HG03159 (cell line): ENCODE measurements around the gene ARL14EPL.
"Not testable (repeated sequence)": the region's sequence is repeated elsewhere in the genome, so short reads cannot be mapped to it uniquely, and the experiment has no call there.

ENCODE experiments used
- ATAC-seq: cut with Tn5 transposase; IDR thresholded peaks from one replicate; pipeline ENCODE4 v1.9.1; 2021; ENCODE audit warnings: mild to moderate bottlenecking, moderate library complexity; ENCODE audit not compliant: unreplicated experiment

The ARL14EPL gene

DNA sequence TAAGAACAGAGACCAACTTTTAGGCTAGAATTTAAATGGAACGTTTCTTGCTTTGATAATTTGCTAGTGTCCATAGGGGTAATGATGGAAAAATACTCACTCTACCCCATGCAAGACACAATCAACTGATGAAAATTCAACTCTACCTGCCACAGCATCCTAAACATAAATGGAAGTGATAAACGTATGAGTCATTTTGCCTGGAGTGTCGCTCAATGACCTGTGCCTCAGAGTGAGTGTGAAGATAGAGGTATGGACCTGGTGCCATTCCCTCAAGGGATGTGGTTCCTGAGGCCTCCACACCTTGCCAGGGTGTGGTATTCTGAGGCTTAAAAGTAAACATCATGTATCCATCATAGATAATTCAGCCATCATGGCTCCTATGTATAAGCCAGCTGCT is 14.0 kb downstream of the ARL14EPL start:
- no peak for ATAC-seq

DNA sequence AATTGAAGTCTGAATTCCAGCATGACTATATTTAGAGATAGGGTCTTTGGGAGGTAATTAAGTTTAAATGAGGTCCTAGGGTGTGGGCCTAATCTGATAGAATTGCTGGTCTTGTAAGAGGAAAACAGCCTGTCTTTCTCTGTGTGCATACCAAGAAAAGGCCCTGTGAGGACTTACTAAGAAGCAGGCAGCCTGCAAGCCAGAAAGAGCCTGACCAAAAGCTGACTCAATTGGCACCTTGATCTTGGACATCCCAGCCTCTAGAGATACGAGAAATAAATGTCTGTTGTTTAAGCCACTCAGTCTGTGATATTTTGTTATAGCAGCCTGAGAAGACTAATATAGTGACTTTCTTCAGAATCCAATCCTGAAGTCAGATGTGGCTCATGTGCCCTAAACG is 14.6 kb downstream of the ARL14EPL start:
- ATAC-seq: no peak

DNA sequence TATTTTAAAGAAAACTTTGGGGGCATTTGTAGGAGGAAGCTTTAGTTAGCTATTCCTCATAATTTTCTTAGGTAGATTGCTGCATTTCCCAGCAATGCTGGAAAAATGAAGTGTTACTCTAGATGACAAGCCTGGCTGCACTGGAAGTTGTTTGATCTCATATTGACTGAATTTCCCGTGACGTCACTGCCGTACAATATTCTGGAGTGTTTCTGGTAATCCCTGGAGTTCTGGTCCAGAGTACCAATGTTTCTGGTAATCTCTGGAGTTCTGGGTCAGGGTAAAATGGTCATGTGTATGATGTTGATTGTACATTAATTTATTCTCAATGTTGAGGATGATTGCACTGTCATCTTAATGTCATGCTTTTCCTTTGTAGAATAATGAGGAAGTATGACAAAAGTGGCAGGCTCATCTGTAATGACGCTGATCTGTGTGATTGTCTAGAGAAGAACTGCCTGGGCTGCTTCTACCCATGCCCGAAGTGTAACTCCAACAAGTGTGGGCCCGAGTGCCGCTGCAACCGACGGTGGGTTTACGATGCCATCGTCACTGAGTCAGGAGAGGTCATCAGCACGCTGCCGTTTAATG is 26.2 kb downstream of the ARL14EPL start:
- ATAC-seq: no peak

DNA sequence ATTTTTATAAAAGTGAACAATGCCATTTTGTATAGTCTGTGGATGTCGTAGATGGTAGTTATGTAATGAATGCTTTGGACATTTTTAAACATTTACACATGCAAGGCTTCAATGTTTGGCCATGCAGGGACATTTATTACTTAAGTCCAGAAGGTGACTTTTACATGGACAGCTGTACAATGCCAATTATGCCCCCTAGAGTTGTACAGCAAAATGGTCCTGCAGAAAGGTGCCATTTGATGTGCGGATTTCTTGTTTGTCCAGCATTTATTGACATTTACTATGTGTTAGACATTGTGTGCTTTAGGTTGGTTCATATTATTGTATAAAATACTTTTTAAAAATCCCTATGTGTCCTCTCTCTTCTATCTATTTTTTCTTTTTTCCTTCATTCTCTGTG is 30.1 kb downstream of the ARL14EPL start:
- no peak for ATAC-seq

GRCh38 chr5:116063950-116064349 is 31.7 kb downstream of the ARL14EPL start:
- ATAC-seq: no peak

DNA sequence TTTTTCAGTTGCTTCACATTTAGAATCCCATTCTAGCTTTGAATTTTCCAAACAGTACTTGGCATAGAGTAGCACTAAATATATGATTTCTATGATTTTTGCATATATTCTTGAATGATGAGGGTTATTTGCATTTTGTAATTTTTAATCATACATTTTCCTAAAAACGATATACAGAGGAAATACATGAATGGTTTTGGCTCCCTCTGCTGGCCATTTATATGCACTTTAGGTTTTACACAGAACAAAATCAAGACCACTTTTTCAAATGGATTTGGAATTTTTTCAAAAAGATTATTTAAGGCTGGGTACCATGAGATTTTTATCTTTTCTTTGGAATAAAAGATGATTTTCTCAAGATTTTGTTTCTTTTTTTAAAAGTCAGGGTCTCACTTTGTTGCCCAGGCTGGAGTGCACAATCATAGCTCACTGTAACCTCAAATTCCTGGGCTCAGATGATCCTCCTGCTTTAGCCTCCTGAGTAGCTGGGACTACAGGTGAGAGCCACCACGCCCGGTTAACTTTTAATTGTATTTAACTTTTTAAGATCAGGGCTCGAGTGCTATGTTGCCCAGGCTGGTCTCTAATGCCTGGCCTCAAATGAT is 35.9 kb downstream of the ARL14EPL start:
- ATAC-seq: peak; percentile 63

- ATAC-seq: no peak
Measured at GRCh38 chr5:116071211-116071610, 38.9 kb downstream of the ARL14EPL start.

- ATAC-seq: no peak
Measured at GRCh38 chr5:116075191-116075831, 43.0 kb downstream of the ARL14EPL start.

GRCh38 chr5:116076496-116076895 is 44.2 kb downstream of the ARL14EPL start:
- ATAC-seq: peak; percentile 99

- ATAC-seq: no peak
Measured at GRCh38 chr5:116078199-116078598, 45.9 kb downstream of the ARL14EPL start.

DNA sequence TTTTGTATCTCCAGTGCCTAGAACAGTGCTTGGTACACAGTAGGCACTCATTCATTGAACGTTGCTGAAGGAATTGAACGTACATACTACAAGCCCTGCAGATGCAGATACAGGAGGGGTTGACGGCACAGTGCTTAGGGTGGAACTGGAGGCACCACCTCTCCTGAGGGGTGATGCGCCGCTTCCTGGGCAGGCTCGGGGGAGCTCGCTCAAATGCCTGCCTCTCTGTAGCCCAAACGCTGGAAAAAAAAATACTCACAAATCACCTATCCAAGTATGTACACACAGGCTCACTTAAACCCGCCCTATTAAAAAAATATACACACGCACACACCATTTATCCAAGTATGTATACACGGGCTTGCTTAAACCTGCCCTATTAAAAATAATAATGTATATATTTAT is 52.0 kb downstream of the ARL14EPL start:
- ATAC-seq: peak; percentile 15

DNA sequence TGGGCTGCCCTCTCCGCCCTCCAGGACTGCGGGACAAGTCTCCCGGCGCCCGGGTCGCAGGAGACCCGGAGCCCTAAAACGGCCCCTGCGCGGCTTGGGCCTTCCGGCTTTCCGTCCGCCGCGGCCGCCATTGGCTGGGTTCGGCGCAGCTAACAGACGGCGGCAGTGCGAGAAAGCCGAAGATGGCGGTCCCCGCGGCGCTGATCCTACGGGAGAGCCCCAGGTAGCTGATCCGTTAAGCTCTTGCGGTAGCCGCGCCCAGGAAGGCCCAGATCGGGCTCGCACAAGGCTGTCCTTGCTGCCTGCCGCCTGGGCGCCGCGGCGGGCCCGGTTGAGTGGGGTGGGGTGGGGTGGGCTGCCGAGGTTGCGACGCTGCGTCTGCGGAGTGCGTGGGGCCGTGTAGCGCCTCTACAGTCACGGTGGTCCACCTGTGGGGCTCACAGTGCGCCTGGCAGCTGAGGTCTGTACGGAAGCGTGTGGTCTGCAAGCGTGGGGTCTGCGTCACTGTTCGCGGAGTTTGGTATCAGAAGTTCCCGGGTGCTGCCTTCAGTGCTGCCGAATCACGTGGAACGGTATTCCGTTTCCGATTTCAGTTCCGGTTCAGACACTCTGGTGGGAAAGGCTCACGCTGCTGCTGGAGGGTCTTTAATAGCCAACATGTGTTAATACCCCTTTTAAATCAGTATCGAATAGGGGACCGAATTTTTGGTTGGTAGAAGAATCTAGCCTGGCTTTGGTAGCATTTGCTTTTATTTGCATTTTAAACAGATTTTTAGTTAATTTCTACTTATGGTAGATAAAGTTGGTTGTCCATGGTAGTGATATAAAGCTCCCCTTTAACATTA is 52.8 kb downstream of the ARL14EPL start, which contains the start of gene COMMD10:
Gene COMMD10, plus strand, starts transcription at position 155 of the 845 bp plus-strand sequence.
- ATAC-seq: peak; percentile 89

DNA sequence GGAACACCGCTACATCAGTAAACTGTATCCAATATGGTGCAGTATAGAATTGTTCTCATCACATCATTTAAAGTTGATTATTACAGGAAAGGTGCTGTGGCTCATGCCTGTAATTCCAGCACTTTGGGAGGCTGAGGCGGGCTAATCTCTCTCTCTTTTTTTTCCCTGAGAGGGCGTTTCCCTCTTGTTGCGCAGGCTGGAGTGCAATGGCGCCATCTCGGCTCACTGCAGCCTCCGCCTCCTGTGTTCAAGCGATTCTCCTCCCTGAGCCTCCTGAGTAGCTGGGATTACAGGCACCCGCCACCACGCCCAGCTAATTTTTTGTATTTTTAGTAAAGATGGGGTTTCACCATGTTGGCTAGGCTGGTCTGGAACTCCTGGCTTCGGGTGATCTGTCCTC is 54.0 kb downstream of the ARL14EPL start:
- ATAC-seq: not testable (repeated sequence)

DNA sequence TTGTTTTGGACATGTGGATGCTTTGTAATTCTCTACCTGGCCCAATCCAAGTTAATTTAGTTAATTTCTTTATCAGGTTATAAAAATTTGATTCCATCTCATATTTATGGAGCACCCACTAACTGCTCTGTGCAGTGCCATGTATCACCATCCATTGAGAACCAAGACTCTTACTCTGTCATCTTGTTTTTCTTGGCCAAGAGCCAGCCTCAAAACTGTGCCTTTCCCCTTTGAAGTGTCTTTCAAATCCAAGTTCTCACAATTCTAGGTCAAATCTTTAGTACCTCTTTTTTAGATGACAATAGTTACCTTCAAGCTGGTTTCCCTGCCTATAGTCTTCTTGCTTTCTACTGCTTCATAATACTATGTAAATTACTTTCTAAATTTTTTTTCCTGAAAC is 55.8 kb downstream of the ARL14EPL start:
- ATAC-seq: no peak

GRCh38 chr5:116090302-116090701 is 58.0 kb downstream of the ARL14EPL start:
- ATAC-seq: no peak

GRCh38 chr5:116091416-116091815 is 59.1 kb downstream of the ARL14EPL start:
- ATAC-seq: no peak

DNA sequence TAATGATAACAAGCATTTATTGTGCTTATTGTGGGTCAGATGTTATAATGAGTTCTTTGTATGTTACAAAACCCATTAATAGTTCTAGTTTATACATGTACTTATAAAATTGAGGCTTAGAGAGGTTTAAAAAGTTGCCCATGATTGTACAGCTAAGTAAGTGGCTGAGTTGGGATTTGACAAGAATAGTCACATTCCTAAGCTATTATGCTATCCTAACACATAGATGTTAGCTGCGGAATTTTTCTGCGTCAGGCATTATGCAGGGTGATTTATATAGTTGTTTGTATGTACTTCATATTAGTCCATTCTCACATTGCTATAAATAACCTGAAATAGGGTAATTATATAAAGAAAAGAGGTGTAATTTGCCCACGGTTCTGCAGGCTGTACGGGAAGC is 65.0 kb downstream of the ARL14EPL start:
- no peak for ATAC-seq

DNA sequence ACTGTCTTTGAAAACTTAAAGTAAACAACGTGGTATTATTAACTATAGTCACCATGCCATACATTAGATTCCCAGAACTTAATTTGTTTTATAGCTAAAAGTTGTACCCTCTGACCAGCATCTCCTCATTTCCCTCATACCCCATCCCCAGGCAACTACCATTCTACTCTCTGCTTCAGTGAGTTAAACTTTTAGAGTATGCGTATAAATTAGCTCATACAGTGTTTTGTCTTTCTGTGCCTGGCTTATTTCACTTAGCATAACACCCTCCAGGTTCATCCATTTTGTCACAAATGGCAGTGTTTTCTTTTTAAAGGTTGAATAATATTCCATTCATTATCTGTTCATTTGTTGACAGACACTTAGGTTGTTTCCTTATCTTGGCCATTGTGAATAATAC is 66.7 kb downstream of the ARL14EPL start:
- no peak for ATAC-seq

DNA sequence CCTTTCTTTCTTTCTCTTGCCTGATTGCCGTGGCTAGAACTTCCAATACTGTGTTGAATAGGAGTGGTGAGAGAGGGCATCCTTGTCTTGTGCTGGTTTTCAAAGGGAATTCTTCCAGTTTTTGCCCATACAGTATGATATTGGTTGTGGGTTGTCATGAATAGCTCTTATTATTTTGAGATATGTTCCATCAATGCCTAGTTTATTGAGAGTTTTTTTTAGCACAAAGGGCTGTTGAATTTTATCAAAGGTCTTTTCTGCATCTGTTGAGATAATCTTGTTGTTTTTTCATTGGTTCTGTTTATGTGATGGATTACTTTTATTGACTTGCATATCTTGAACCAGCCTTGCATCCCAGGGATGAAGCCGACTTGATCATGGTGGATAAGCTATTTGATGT is 72.7 kb downstream of the ARL14EPL start:
- not testable (repeated sequence) for ATAC-seq
